NOMO-1 treated with dmso at 0.1 percent for 144 hours (cell line): ENCODE data around the gene MAGI2.

Source experiments
- DNase-seq: peaks from one replicate; lab custom pipeline; 2025; ENCODE audit not compliant: unreplicated experiment; lab: John Stamatoyannopoulos, UW

MAGI2 gene

DNA sequence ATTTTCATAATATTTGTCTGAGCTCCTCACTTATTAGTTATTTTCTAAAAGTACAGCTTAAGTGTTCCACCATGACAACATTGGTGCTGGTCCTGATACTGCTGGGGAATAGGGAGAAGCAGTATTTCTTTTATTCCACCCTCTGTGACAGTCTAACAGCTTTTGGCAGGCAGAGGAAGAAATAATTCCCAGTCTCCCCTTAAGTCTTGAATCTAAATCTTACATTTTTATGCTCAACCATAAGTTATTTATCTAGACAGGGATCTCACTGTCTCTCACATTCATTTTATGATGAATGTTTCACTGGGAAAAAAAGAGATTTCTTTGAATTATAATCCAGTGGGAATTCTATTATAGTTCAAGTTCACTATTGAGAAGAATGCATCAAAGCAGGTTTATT is 71.5 kb downstream of the MAGI2 start:
- DNase-seq = no peak

DNA sequence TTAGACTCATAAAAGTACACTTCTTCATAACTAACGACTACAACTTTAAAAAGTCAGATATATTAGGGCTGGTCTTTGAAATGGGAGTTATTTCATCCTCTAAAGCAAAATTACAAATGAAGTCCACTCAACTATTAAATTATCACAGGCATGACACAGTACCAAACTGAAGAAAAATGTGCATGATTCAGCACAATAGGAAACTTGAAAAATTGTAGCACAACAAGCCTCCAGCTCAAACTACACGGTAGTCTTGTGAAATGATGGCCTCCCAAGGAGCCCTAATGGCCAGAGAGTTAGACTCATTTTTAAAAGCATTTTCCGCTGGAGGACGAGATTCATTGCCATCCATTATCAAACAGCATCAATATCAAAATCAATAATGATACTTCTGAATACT is 76.4 kb downstream of the MAGI2 start:
- DNase-seq = no peak

DNA sequence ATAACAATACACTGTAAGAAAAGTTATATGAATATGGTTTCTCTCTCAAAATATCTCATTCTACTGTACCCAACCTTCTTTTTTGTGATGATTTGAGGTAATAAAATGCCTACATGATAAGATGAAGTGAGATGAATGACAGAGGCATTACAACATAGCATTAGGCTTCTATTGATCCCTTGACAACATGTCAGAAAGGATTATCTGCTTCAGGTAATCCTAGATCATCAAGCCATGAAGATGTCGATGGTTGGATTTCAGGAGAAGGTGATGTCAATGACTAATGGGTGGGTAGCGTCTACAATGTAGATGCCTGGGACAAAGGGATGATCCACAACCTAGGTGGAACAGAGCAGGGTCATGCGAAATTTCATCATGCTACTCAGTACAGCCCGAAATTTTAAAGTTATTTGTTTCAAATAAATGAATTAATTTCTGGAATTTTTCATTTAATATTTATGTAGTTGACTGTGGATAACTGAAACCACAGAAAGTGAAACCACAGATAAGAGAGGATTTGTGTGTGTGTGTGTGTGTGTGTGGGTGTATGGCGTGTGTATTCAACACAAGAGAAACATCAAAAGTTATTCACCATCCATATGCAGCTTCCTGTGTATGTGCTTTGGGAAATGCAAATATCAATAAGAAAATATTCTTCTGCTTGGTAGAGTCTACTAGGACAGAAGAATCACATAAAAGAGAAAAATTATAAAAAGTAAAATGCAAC is 77.0 kb downstream of the MAGI2 start:
- DNase-seq = no peak

DNA sequence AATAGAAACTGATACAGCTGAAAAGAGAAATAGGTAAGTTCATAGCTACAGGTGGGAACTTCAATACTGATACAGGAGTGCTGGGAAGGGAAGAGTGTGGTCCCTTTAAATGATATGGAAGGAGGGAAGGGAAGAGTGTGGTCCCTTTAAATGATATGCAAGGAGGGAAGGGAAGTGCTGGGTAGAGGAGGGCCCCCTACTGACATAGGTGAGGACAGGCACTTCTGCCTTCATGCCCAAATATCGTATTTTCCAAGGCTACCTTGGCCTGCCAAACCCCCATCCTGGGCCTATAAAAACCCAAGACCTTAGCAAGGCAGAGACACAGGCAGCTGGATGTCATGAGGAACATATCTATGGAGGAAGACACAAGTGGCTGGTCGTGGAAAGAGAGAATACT is 92.3 kb downstream of the MAGI2 start:
- no peak for DNase-seq

DNA sequence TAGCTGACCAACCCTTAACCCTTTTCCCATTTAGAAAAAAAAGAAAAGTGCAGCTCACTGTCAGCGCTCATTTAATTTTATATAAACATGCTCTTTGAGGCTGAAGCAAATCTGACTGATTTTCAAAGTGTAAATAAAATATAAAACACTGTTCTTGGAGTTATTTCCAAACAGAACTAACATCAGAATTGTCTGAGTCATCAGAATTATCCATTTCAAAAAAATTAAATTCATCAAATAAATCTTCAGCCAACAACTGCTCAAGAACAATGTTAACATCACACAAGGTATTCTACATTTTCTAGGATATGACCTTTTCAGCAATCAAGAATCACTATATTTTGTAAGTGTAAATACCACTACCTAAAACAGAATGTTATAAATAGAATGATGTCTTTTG is 93.6 kb downstream of the MAGI2 start:
- DNase-seq = no peak

DNA sequence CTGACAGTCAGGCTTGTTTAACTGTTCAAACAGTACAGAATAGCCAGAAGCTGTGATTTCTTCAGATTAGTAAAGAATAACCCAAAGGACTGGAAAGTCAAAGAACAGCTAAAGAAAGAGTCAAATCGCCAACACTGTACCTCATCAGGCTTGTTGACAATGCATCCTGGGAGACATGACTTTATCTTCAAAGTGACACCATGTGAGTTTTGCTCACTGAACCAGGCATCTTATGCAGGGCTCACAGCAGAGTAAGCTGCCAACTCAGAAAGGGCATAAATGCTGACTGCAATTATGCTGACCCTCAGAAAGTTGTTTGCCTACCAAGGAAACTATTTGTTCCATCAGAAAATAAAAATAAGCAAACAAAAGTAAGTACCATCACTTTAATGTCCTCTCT is 96.4 kb downstream of the MAGI2 start:
- DNase-seq = no peak

DNA sequence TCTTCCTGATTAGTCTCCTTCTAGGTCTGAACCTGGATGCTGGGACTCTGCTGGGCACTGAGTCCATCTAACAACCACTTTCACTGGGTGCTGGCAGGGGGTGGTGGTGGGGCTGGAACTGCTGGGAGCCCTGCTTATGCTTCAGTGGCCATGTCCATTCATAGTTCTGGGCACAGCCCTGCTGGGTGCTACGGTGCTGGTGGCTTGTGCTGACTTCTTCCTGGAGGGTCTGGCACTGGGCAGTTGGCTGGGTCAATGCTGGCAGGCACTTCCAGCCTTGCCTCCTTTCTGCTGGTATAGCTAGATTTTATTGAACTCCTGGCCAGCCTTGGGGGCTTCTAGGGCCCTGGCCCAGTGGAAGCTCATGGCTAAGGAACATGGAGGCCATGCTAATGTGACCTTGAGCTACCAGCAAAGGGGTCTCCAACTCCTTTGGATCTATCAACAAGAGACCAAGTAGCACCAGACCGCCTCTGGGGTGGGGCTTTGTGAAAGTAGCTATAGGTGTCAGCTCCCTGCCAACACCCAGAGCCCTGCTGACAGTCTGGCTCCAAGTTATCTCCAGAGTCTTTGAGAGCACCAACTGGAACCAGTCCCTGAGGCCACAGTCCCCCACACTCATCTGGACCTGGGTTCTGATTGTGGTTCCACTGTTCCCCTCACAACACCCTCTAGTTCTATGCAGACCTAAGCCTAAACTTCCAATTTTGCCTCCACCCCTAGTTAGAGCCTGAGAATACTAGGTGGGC is 99.6 kb downstream of the MAGI2 start:
- no peak for DNase-seq

DNA sequence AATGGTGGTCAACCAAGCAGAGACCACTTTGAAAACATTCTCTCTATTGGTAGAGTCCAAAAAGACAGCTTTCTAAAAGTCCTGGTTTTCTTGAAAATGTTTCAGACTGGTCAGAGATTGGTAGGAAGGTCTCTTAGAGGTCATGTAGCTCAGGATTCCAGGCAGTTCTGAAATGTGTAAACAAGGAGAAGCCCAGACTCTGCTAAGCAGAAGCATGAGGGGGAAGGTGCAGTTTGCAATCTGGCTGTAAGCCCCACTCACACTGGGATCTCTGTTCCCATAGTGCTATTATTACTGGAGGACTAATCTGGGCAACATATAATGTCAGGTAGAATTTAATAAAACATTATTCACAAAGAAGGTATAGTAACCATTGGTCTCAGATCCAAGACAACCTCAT is 101.1 kb downstream of the MAGI2 start:
- no peak for DNase-seq

DNA sequence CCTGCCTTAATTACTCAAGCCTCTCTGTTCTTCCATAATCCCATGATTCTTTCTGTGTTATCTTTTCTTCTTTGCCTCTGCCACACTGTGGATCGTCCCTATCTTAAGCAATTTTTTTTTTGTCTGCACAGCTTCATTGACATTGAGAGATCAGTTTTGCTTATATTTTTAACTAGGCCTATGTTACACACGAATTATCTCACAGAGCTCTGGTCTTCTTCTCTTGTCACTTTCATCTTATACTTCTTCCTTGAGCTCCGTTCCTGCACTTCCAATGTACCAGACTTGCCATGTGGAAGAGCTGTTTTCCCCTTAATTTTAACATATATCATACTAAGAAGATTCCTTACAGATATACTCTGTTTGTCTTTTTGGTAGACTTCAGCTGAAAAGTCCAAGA is 106.1 kb downstream of the MAGI2 start:
- no peak for DNase-seq

DNA sequence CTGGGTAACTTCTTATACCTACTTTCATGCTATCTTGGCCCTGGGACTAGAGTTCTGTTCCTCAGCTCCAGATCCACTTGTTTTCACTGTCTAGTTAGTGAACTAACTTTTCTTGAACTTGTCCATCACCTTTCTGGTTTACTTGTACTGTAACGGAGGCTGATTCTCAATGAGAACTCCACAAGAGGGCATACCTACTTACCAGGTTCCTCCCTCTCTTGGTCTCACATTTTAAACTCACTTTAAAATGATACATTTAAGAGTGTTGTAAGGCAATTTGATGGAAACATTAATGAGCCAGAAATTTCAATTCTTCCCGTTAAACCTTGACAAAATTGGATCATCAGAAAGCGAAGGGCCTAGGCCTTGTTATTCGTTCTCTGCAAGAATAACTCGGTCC is 111.6 kb downstream of the MAGI2 start:
- no peak for DNase-seq

DNA sequence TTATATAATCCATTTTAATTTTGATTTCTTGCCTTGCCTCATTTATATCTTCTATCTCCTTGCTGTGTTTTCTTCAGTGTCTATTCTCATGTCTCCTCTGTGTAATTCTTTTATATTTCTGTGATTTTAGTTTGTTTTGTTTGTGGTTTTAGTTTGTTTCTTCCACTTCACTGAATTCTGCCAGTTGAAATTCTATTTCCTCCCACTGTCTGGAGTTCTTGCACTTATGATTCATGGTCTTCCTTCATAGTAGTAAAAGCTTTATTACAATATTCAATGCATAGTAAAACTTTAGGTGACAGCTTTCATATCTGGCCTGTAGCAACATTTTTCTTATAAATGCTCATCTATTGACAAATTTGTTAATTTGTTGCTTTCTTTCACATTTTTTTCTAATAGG is 113.3 kb downstream of the MAGI2 start:
- no peak for DNase-seq

DNA sequence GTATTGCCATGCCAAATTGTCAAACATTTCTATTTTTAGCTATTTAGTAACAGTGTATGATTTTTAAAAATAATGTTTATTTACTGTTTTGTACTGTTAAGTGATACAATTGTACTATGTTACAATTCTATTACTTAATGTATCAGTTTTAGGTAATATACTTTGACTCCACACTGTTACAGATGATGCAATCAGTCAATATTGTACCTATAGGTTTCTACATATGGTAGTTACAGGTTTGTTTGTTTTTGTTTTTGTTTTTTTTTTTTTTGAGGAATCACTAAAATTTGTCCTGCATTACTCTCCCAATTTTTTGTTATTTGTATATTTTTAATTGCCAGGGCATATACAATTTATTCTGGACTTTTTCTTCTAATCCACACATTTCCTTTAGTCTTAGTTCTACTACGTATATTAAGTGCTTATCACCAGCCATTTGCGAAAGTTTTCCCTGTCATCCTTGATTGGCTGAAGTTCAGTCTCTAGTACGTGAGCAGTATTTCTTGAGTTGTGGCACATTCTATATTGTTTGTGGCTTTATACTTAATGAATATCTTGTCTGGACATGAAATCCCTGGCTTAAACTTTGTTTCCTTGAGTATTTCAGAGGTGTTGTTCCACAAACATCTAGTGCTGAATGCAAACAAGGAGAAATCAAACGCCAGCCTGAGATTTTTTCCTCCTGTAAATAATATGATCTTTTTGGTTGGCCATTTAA is 114.1 kb downstream of the MAGI2 start:
- no peak for DNase-seq

DNA sequence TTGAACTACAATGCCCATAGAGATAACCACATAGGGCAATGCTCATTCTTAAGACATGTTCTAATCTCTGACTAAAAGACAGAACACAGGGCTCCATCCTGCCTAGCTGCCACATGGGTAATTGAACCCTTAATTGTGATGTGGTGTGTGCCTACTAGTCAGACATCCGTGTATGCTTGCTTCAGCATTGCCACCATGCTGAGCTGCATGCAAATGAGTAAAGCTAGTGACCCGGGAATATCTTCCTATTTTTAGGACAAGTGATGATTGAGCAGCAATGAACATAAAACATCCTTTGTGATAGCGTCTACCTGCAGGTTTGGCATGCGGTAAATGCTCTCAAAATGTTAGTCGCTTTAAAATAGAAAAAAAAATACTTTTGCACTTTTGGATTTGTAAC is 115.8 kb downstream of the MAGI2 start:
- no peak for DNase-seq

DNA sequence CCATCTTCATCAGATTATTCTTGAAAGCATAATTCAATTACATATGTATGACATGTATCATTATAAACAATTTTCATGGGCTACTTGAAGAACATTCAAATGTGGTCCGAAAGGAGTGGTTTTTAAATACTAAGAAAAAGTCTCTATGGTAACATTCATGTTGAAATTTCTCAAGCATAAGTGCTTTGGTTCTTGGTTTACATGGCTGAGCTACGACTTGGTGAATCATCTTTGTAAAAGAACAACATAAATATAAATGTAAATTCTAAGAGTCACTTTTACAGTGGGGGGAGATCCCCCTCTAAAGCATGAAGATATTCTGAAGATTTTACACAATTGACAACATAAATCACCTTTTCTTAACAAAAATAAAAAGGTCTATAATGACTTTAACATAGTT is 118.6 kb downstream of the MAGI2 start:
- DNase-seq = no peak

DNA sequence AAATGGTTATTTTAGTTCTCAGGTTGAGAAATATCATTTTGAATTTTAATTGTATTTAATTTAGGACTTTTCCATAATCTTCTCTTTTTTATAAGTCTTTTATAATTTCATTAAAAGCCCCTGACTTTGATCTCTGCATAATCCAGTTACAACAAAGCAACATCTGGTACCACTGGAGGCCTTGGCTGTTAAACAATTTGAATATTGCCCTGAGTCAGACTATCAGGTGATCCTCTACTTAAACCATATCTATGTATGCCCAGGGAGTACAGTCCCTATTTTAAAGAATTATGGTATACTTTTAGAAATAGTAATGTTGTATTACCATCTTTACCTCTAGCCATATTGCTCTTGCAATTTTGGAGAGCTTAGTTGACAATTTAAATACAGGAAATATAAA is 119.1 kb downstream of the MAGI2 start:
- DNase-seq = no peak

DNA sequence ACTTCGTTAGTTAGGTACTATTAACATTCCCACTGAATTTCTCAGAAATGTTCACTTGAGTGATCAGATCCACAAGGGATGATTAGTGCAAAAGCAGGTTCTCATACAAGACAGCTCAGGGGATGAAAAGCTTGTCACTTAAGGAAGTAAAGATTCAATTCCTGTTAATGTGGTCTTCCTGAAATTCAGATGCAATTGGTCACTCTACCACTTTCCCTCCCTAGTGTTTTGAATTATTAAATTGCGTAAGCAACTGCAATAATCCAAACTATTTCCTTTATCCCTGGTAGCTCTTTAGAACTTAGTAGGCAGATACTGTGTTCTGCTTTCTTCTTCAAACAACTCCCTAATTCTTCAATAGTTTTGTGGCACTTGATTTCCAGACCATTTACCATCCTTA is 121.4 kb downstream of the MAGI2 start:
- no peak for DNase-seq

DNA sequence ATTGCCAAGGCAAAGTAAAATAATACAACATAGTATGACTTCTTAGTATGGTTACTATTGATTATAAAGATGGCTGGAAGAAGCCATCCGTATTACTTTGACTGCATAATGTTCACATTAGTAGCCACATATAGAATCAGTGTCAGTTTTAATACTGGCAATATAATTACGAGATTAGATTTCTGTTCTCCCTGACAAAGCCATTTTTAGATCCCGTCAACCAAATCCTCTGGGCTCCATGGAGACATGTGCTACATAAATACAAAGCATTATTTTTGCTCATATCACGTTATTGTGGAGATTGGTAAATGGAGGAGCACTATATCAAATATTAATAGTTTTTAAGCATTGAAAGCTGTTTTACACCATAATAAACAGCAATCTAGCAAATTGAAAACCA is 124.0 kb downstream of the MAGI2 start:
- no peak for DNase-seq

DNA sequence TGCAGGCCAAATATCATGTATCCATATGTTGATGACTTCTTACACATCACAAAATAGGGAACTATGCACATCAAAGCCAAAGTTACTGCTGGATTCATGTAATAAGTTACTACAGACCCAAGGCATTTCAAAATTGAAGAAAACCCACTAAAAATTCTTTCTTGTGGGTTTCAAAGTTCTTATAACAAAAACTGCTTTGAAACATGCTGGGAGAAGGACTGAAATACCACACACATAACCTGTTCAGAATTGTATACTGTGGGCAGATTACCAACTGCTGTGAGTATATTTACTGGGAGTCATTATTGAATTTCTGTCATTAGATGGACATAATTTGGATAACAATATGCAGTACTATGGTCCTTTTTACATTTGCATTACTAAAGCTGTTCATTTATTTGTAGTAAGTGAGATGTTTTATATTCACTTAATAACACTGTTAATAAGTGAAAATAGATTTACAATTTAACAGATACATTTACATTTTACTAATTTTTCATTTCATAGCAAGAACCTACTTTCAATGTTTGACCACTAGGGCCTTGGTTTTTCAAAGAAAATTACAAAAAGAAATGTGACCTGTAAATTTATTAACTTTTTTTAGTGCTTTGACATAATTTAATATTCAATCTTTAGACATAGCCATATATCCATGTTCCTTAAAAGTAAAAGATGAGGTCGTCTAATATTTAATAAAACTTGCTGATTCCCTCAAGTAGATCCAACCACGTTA is 132.6 kb downstream of the MAGI2 start:
- no peak for DNase-seq

DNA sequence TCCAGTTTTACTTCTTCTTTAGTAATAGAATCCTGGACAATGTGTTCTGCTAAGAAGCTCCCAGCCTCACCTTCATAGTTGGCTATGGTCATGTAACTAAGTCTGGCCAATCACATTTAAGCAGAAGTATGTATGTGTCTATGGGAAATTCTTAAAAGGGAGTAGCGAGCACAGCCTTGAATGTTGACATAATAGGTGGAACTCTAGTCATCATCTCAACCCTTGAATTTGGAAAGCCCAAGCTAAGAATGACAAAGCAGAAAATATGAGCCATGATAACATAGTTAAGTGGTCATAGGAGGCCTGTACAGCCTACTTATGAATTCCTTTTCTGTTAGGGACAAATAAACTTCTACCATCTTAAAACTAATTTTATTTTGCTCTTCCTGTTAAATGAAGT is 134.1 kb downstream of the MAGI2 start:
- DNase-seq = no peak

DNA sequence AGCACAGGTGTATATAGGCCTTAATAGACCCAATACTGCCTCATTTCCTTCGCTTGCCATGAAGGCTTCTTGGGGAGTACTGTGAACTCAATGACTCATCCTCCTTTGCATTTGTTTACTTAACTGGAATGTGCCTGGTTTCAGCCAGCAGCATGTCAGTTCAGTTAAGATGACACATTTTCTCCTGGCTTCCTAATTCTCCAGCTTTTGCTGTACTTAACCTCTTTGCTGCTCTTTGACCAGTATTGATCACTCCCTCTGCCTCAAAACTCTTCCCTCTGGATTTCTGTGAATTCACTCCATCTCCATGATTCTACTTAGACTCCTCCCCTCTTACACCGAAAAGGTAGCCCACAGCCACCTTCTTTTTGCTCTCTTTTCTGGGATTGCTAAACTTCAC is 135.7 kb downstream of the MAGI2 start:
- no peak for DNase-seq

DNA sequence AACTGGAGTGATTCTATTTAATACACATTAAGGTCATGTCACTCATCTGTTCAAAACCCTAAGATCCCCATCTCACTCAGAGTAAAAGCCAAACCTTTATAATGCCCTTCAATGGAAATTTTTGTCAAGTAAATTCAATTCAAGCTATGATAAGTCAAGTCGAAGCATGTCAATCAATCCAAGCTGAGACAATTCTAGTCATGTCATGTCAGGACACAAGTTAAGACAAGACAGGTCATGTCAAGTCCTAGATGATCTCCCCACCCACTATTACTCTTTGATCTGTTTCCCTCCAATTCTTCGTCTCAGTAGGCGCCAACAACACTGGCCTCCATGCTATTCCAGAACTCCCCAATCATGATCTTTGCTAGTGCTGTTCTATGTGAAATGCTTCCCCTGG is 141.4 kb downstream of the MAGI2 start:
- no peak for DNase-seq

DNA sequence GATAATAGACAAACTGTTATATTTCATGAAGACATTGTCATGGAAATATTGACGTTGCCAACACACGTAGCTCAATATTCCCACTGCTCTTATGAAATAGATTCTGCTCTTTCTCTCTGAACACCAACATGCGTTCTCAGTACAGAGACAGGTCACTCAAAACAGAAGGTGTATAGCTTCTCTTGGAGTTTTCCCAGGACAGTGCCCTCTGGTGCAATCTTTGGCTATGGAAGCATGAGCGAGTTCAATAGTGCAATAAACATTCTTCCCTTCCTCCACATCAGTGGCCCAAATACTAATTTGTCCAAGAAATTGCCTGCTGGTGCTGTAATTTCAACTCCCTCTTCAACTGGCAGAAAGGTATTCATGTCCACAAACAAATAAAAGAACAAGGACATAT is 145.3 kb downstream of the MAGI2 start:
- DNase-seq = no peak
